Activated CD8-positive, alpha-beta memory T cell treated with anti-CD3 and anti-CD28 coated beads, Interleukin-2, amount 50 U/mL, for 24 hours (primary cell): ENCODE results near the gene ATRN.
"Not testable (repeated sequence)": the region's sequence is repeated elsewhere in the genome, so short reads cannot be mapped to it uniquely, and the experiment has no call there.

Source experiments
- DNase-seq: peaks from one replicate; pipeline ENCODE4 v3.0.0-alpha.2; 2020; ENCODE audit errors: extremely low read depth

Gene ATRN

DNA sequence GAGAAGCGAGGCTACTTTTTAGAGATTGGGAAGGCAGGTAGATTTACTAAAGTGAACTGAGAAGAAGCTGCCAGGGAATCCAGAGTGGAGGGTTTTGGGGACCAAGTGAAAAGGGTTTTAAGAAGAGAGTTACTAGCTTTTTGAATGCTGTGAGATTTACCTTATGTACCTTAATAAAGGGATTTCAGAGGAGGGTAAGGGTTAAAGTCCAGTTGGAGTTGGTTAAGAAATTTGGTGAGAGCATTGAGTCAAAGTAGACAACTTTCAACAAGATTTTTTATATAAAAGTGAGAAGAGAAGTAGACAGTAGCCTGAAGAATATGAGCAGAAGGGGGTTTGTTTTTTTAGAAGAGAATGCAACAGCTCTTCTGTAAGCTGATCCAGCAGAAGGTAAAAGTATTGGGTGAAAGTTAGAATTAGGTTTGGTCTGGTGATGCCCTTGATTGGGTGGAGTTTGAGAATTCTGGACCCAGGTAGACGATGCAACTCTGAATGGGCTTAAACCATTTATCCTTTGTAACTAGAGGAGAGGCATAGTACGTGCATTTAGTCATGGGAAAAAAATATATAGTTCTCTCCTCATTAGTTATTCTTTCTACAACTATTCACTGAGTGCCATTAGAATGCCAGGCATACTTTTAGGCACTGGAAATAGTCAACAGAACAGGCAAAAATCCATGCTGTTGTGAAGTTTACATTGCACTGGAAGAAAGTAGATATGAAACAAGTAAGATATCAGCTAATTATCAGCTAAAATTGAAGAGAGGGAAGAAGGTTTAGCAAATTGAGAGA is 44.8 kb downstream of the ATRN start:
- DNase-seq: no peak

DNA sequence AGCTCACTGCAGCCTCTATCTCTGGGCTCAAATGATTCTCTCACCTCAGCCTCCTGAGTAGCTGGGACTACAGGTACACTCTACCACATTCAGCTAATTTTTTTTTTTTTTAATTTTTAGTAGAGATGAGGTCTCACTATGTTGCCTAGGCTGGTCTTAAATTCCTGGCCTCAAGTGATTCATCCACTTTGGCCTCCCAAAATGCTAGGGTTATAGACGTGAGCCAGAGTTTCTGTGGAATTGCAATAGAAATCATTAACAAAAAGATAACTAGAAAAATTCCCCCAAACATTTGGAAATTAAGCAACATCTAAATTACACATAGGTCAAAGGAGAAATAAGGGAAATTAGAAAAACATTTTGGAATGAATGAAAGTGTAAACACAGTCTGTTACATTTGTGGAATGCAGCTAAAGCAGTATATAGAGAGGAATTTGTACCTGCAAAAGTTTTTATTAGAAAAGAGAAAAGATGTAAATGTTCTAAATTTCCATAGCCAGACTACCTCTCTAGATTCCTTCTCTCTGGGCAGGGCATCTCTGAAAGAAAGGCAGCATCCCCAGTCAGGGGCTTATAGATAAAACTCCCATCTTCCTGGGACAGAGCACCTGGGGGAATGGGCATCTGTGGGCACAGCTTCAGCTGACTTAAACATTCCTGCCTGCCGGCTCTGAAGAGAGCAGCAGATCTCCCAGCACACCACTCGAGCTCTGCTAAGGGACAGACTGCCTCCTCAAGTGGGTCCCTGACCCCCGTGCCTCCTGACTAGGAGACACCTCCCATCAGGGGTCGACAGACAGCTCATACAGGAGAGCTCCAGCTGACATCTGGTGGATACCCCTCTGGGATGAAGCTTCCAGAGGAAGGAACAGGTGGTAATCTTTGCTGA is 51.3 kb downstream of the ATRN start:
- no peak for DNase-seq

DNA sequence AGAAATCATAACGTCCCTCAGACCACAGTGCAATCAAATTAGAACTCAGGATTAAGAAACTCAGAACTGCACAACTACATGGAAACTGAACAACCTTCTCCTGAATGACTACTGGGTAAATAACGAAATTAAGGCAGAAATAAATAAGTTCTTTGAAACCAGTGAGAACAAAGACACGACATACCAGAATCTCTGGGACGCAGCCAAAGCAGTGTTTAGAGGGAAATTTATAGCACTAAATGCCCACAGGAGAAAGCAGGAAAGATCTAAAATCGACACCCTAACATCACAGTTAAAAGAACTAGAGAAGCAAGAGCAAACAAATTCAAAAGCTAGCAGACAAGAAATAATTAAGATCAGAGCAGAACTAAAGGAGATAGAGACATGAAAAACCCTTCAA is 53.9 kb downstream of the ATRN start:
- not testable (repeated sequence) for DNase-seq

DNA sequence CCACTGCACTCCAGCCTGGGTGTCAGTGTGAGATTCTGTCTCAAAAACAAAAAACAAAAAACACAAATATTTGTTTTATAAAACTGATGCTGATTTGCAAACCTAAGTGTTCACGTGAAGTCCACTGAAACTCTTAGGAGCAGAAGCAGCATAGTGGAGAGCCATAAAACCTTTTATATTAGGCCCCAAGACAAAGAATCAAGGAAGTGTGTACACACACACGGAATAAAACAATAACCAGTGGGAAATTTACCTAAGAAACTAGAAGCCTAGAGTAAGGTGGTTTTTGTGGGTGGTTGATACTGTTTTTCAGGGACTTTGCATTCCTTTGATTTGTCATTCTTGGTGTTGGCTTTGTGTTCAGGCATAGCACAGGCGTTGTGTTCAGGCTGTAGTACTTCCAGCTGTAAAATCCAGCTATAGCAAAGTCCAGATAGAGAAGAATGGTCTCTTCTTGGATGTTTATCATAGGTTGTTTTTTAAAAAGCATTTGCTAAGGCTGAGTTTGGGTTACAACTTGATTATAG is 61.3 kb downstream of the ATRN start:
- DNase-seq: no peak

DNA sequence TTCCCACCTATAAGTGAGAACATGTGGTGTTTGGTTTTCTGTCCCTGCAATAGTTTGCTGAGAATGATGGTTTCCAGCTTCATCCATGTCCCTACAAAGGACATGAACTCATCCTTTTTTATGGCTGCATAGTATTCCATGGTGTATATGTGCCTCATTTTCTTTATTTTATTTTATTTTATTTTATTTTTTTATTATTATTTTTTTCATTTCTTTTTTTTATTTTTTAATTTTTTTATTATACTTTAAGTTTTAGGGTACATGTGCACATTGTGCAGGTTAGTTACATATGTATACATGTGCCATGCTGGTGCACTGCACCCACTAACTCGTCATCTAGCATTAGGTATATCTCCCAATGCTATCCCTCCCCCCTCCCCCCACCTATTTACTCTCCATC is 66.9 kb downstream of the ATRN start:
- DNase-seq: not testable (repeated sequence)

DNA sequence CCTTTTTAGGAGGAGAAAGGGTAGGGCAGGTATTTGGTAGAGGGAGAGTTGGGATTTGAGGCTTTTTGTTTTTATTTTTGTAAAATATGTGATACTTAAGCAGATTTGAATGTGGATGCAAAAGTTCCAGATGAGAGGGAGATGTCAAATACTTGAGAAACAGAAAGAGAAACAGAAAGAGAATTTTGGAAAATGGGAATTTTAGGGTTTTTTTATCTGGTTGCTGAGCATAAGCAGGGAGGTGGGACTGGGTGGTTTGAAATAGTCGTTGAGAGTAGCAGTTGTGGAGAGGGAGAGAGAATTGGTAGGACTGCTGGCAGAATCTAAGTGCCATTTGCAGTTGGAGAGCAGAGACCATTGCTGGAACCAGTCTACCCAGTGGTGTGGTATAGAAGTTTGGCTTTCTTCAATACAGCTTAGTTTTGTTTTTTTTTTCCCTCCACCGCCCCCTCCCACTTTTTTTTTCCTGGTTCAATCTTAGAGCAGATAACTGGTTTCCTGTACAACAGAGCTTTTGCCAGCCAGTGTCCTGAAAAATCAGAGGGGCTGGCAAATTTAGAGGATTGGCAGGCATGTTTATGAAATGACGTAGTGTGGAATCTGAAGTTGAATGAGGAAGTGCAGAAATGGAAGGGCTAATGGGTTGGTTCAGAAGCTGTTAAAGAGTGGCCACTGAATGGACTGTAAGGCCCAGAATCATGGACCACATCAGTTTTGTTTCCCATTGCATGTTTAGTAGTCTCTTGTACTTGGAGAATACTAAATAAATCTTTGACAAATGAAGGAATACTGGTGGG is 68.7 kb downstream of the ATRN start:
- DNase-seq: no peak

DNA sequence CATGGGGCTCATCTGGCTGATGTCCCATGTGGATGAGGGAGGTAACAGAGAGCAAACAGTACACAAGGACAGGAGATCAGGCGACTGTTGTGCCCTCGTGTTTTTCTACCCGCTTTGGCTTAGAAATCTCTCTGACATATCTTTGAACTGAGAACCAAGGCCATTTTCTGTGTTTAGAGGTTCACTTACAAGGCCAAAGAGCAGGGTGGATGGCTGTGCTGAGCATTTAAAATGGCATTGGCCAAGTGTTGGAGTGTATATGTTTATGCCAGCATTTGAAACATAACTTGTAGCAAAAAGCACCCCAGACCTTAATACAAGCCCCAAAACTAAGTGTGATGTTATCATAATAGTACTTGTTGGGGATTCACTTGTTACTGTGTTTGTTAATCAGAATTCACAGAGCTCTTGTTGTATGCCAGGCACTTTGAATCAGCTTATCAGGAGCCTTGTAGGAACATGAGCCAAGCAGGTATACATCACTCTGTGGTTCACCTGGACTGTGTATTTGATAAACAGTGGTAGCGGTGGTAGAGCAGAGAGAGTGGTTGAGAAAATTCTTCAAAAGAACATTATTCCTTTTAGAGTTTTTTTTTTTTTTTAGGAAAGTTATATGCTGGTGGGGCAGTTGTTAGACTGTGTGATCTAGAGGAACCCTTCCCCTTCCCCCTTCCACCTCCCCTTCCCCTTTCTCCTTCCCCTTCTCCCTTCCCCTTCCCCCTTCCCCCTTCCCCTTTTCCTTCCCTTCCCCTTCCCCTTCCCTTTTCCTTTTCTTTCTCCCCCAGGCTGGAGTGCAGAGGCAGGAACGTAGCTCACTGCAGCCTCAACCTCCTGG is 71.3 kb downstream of the ATRN start:
- DNase-seq: no peak

DNA sequence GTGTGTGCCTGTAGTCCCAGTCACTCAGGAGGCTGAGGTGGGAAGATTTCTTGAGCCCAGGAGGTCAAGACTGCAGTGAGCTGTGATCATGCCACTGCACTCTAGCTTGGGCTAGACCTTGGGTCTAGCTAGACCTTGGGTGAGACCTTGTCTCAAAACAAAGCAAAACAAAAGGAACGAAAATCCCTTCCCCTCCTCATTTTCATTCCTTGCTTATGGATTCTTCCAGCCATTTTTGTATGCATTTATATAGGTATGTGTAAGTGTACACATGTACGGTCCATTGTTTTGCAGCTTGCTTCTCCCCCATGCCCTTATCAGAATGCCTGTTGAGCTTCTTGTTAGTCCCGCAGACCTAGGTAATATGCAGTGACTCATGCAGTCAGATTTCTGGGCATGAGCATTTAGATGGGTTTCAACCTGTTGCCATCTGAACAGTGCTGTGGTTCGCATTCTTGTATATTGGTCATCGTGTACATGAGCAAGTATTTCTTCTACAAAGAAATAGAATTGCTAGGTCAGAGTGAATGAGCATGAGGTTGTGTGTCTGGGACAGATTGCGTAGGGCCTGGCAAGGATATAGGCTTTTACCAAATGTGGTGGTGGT is 73.2 kb downstream of the ATRN start:
- DNase-seq: no peak

DNA sequence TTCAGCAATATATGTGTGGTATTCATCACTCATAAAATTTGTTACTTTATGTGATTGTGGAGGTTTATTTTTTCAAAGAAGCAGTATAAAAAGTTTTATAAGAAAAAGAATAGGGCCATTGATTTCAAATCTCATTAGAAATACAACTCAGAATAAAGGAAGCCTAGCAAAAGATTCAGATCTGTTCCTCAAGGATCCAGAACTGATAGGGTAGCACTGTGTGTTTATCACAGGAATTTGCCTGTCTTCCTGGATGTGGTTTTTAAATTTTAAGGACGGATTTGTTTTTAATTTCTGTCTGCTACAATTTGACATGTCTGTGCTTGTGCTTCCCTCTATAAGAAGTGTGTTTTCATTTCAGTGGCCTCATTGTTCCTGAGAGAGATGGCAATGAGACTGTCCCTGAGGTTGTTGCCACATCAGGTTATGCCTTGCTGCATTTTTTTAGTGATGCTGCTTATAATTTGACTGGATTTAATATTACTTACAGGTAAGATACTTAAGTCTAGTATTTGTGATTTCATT is 74.6 kb downstream of the ATRN start:
- no peak for DNase-seq

DNA sequence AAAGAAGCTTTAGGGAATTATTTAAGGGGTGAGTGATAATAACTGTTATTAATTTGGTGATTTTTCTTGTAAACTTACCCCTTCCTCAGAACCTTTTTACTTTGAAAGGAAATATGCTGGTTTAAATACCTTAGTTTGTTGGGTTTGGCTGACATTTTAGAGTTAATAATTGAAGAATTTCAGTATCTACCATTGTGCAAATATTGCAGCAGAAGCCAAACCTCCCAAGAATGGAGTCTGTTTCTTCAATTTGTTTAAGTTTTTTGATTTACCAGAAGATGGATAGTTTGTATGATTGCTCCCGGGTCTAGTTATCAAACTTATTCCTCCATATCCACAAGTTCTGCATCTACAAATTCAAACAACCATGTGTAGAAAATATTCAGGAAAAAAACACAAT is 77.1 kb downstream of the ATRN start:
- no peak for DNase-seq

DNA sequence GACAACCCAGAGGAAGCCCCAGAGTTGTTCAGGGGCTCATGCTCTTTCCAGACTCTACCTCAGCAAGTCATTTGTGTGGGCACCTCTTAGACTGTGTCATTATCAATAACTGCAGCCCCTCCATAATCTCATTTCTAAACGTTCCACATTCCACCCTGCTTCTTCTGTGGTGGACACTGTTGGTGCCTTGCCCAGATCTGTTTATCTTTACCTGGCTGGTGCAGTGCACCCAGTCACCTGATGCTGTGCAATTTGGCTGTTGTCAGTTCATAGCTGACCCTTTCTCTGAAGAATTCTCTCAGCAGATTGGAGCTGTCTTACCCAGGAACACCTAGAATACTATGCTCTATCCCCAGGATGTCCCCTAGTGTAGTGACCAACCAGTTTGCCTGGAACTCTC is 80.0 kb downstream of the ATRN start:
- no peak for DNase-seq

DNA sequence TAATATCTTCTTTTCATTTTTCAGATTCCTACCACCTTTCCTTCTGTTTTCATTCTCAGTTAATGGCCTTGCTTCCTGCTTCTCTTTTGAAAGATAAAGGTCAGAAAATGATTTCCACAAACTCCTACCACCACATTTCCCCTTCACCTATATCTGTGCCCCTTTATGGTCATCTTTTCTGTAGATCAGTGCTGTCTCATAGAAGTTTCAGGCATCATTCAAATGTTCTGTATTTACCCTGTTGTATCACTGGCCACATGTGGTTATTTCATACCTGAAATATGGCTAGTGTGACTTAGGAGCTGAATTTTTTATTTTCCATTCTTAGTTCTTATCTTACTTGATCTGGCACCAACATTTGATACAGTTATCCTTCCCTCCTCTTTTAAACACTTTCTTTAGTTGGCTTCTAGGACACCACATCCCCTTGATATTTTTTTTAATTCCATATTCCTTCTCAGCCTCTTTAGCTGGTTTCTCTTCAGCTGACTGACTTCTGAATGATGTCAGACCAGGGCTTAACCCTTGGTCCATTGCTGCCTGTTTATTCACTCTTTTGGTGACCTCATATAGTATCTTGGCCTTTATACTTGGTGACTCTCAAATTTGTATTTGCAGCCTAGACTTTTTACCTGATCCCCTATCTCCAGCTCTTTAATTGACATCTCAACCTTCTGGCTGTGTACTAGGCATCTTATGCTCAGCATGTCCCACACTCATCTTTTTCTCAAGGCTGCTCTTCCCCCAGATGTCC is 81.0 kb downstream of the ATRN start:
- DNase-seq: no peak

DNA sequence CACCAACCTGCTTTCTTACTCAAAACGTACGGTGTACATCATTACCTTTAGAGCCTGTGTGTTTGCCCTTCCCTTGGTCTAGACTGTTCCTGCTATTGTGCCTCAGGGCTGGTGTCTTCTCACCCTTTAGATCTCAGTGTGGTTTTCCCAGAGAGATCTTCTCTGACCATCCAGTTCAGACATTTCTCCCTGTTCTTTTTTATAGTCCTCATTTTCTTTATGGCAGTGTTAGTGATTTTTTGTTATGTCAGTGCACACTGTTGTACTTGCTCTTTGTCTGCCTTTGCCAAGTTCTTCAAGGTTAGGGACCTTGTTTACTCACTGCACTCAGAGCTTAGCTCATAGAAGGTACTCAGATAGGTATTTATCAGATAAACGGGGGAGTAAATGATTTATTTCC is 82.8 kb downstream of the ATRN start:
- DNase-seq: no peak

DNA sequence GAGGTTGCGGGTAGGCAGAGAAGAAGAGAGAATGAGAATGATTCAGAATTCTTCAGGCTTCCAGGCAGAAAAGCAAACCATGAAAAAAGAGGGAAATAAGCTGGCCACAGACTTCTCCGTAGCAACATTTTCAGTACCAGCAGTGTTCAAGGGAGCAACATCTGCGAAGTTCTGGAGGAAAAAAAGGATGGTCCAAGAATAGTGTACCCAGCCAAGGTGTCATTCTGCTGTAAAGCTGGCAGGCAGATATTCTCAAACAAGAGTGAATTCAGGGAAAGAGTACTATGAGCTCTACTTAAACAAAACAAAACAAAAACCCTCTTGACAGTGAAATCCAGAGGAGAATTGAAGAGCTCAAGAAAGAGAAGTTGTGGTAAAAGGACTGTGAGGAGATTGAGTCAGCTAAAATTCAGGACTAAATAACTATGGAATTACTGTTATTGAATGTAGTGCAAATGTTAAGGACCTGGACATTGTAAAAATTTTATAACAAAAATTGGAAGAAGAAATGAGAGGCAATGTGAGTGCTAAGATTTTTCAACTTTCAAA is 86.5 kb downstream of the ATRN start:
- no peak for DNase-seq

DNA sequence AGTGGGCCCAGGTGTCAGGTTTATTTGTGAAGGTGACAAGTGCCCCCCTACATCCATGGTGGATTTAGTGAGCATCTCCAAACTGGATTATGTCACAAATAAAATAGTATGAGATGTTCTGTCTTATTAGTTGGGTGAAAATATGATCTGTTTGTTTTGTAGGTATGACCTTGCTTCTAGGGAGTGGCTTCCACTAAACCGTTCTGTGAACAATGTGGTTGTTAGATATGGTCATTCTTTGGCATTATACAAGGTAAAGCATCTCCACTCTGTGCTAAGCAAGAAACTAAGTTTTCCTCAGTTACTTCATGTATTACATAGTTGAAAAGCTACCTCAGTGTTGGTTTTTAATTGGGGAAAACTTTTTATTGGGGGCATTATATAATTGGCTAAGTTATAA is 88.4 kb downstream of the ATRN start:
- DNase-seq: no peak

DNA sequence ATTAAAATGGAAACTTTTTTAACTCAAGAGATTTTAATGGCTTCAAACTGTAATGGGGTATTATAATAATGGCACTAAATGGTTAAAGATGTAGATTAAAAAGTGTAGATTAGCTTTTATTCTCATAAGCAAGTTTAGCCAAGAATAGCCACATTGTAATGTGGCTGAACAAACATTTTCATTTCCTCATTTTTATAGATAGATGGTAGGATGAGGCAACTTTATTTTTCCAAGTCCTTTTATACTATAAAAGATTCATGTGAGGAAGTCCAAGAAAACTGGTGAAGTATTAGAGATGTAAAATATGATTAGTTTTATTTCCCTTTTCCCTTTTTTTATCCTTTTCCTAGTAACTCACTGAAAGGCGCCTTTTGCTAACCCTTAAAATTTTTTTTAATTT is 88.8 kb downstream of the ATRN start:
- no peak for DNase-seq

DNA sequence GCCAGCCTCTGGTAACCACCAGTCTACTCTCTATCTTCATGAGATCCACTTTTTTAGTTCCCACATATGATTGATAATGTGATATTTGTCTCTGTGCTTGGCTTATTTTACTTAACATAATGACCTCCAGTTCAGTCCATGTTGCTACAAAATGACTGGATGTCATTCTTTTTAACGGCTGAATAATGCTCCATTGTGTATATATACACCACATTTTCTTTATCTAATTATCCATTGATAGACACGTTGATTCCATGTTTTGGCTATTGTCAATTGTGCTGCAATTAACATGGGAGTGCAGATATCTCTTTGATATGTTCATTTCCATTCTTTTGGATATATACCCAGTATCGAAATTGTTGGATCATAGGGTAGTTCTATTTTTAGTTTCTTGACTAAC is 89.3 kb downstream of the ATRN start:
- no peak for DNase-seq

DNA sequence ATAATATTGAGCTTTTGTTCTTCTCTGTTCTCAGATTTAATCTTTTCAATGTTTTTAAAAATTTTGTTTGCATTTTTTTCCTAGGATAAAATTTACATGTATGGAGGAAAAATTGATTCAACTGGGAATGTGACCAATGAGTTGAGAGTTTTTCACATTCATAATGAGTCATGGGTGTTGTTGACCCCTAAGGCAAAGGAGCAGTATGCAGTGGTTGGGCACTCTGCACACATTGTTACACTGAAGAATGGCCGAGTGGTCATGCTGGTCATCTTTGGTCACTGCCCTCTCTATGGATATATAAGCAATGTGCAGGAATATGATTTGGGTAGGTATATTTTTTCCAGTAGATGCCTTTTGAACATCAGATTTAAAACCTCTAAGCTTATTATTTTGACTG is 89.8 kb downstream of the ATRN start:
- no peak for DNase-seq

DNA sequence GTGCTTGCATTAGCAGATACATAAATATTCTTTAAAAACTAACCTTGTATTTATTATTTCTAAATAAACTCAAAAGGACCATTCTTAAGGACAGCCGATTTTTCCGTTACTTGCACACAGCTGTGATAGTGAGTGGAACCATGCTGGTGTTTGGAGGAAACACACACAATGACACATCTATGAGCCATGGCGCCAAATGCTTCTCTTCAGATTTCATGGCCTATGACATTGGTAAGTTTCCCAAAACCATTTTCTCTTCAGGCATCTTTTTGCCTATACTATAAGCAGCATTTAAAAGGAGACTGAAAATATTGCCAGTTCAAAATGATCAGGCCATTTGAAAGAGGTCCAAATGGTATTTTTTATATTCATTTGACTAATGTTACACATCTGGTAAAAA is 92.3 kb downstream of the ATRN start:
- no peak for DNase-seq
